HG02870 (cell line): ENCODE data around the gene DMRTA2.

ENCODE experiments used
- ATAC-seq: cut with Tn5 transposase; IDR thresholded peaks from one replicate; pipeline ENCODE4 v1.9.1; 2021; ENCODE audit warnings: mild to moderate bottlenecking, moderate library complexity; ENCODE audit not compliant: unreplicated experiment

DMRTA2 gene

DNA sequence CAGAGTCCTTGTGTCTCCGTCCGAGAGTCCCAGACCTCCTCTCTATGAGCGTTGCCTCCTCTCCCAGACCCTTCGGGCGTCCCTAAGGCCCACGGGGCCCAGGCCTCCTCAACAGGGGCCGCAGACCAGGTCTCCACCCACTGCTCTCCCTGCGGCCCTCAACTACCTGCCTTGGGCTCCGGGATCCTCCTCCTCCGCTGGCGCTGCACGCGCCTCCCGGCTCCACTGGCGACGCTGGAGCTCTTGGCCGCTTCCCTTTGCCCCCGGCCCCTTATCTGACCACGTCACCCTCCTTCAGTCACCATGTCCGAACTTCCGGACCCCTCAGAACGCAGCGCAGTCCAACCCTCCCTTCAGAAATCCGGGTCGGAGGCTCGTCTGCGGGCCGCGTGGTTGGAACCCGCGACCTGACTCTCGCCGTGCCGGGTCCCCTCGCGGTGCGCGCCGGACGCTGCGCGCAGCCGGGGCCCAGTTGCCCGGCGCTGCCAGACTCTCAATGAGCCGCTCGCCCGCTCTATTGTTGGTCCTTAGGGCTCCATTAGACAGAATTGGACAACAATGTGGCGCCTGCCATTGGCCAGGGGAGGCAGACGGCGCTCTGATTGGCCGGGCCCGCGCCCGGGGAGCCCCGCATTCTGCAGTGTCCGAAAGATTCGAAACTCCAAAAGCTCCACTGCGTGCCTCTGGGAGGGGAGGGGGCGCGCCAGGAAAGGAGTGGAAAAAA, at the start of gene DMRTA2:
DMRTA2 (minus strand) TSS at position 498 of the 724 bp plus-strand sequence. CDS start 1,907 bp downstream, outside the sequence.
- ATAC-seq, result no peak

DNA sequence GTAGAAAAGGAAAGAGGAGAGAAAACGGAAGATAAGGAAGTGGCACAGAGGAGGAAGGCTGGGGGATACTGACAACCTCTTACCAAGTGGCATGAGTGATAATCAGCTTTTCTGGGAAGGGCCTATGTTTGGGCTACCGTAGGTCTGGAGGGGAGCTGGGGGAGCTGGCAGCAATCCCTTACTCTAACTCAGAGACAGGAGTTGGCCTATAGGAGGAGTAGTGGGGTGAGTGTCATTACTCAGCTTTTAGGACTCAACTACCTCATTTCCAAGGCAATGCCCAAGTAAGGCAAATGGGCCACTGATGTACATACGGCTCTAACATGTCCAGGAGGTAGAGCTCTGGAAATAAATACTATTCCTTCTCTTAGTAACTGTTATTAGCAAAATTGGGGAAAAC, 48.7 kb upstream of the DMRTA2 start:
- no peak for ATAC-seq

DNA sequence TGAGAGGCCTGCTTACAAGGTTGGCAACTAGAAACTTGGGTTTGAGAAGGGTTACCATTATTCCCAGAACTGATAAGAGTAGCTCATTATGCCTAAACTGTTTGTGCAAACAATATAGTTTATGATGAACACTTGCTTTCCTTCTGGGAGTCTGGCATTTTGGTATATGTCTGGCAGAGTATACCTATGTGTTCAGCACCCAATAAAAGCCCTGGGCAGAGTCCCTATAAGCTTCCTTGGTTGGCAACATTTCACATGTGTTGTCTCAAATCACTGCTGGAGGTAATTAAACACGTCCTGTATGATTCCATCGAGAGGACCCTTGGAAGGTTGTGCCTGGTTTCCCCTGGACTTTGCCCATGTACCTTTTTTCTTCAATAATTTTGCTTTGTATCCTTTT, 39.7 kb upstream of the DMRTA2 start:
- no peak for ATAC-seq

DNA sequence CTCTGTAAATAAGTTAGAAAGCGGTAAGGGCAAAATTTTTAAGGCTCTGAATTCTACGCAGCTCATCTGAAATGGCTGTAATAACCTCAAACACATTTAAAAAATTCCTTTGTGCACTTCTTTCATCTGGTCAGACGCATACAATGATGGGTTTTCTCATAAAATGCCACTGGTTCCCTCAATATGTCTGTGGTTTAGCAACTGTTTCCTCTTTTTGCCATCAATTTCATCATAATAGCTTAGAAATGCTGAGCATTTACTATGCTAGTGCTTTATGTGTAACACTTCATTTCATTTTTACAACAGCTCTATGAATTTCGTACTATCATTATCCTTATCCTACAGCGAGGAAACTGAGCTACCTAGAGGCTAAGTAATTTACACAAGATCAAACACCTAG, 35.3 kb upstream of the DMRTA2 start:
- ATAC-seq, result no peak

DNA sequence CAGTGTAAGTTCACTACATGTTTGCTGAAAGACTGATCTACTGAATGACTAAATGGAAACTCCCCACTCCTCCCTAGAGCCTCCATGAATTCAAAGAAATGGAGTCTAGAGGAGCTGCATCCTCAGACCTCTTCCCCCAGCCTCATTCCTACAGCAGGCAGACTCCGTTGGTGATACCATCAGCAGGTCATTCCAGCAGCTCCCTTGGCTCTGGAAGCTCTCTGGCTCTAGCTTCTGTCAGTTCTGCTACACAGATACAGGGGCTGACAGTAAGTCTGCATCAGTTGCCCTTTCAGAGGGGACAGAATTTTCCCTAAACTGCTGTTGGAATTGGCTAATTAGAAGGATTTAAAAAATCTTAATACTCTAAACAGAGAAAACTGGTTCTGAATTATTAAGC, 31.7 kb upstream of the DMRTA2 start:
- ATAC-seq, result no peak

DNA sequence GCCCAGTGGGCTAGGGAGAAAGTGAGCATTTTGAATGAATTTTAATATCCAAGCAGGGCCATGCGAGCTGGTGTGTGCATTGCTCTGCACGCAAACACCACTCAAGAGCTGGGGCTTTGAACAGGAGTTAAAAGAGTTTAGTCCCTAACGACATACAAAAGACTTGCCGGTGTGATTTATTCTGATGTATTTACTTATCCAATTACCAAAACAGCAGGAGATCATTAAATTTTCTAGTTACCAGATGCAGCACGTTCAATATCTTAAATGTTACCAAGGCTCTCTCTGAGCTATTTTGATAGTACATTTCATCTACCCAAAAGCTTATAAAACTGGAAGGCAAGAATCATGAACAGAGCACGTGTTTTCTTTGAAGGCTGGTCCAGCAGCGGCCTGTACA, 30.0 kb upstream of the DMRTA2 start:
- no peak for ATAC-seq

DNA sequence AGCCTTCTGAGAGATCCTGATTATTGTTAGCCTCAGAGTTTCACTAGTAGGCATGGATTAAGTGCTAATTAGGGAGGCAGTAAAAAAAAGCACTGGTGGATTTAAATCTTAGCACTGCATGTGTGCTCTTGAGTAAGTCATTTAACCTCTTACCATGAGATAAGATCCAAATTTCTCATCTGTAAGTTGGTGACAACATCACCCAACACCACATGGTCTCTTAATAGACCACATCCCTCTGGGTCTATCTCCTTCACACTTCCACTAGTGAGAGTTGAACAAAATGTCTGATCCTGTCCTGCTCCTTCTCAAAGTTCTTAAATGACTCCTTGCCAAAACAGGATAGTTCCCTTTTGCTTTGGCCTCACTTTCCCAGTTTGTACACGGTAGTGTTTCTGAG, 29.5 kb upstream of the DMRTA2 start:
- ATAC-seq, result no peak

DNA sequence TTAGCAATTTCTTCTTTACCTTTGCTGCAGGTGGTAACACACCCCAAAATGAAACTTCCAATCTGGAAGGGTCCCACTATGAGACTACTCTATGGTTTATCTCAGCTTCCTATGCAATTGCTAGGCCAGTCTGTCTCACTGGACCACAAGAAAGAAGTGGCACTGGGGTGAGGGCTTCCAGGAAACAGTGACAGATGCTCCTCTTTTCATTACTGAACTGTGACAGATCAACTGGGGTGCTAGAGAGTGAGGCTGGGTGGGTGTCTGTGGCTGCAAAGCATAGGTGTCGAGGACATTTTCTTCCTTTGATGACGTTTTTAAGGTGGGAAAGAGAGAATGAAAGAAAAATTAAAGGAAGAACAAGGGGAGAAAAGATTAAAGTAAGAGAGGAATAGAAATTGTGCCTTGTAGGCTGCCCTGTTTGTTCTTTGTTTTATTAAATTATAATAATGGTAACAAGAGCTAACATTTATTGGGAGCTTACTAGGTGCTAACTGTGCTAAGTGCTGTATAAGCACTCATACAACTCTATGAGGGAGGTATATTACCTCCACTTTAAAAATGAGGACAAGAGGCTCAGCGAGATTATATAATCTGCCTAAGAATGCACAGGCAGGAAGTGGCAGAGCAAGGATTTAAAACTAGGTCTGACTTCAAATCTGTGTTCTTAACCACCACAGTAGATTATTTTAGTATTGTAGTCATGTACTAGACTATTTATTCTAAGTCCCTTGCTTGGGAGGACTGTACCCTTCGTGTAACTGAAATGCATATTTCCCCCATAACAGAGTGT, 27.8 kb upstream of the DMRTA2 start:
- no peak for ATAC-seq

DNA sequence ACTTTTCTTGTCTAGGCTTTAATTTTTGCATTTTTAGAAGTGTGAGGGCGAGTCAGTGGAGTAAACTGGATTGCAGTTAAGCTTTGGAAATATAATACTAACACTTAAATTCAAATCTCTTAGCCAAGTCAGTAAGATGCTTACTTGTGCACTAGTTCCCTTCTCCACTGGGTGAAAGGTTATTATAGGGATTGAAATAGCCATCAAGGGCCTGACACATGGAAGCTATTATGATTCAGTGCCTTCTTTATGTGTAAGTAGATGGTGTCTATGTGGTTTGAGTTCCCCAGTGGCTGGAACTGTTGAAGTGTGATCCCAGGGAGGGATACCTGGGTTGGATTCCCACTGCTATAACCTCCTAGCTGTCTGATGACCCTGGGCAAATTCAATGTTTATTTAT, 24.7 kb upstream of the DMRTA2 start:
- ATAC-seq, result no peak

DNA sequence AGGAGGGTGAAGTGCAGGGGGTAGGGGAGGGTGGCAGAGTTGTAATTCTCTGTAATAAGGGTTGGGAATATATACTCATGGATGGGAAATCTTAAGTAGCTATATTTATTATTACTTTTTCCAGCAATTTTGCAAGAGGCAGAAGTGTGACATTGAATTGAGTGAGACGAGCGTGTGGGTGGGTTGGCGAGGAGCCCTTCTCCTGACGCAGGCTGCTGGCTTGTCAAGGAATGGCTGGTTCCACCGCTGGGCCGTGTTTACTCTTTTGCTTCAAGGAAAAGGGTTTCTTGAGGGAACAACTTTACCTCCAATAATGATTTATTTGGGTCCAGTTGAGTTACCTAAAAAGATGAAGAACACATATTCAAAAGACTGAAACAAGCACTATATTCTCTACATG, 17.9 kb upstream of the DMRTA2 start:
- no peak for ATAC-seq

DNA sequence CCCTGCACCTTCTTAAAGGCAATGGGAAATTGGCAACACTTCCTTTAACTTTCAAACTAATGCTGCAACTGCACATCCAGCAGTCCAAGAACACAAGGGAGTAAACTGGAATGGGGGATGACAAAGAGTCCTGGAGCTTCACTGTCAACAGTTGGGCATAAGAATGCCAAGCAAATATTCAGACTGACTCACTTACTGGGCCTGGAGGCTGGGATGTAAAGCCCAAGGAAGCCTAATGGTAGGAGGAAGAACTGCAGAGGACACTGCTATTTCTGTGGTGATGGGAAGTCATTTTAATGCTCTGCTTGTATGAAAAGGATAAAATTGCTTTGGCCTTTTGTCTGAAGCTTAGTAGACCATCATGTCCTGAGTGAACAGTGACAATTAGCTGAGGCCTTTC, 15.7 kb upstream of the DMRTA2 start:
- ATAC-seq, result no peak

DNA sequence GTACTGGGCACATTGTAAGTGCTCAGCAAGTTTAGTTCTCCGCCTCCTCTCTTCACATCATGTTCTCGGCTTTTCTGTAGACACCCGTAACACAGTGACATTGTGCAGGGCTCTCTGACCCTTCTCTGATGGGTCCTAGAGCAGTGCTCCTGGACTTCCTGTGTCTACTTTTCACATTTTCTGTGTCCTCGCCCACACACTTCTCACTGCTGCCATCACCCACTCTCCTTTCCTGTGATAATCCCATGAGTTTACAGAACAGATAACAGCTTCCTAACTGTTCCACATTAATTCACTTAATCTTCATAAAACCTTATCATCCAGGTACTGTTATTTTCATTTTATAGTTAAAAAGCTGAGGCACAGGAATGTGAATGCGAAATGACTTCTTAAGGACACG, 13.2 kb upstream of the DMRTA2 start:
- no peak for ATAC-seq

DNA sequence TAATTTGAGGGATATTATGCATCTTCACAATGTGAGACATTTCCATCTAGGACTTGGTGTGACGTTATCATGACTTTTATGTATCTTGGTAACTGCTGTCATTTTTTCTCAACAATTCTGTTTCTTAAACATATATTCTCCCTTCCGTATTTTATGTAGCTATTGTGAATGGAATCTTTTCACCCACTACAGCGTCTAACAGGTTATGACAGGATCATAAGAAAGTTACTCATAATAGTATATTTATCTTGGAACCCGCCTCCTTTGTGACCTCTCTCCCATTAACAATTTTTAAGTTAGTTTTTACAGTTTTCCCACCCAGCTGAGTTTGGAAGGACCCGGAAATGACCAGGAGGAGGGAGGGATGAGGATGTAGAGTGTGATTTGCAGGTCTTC, 6.8 kb upstream of the DMRTA2 start:
- ATAC-seq, result no peak

DNA sequence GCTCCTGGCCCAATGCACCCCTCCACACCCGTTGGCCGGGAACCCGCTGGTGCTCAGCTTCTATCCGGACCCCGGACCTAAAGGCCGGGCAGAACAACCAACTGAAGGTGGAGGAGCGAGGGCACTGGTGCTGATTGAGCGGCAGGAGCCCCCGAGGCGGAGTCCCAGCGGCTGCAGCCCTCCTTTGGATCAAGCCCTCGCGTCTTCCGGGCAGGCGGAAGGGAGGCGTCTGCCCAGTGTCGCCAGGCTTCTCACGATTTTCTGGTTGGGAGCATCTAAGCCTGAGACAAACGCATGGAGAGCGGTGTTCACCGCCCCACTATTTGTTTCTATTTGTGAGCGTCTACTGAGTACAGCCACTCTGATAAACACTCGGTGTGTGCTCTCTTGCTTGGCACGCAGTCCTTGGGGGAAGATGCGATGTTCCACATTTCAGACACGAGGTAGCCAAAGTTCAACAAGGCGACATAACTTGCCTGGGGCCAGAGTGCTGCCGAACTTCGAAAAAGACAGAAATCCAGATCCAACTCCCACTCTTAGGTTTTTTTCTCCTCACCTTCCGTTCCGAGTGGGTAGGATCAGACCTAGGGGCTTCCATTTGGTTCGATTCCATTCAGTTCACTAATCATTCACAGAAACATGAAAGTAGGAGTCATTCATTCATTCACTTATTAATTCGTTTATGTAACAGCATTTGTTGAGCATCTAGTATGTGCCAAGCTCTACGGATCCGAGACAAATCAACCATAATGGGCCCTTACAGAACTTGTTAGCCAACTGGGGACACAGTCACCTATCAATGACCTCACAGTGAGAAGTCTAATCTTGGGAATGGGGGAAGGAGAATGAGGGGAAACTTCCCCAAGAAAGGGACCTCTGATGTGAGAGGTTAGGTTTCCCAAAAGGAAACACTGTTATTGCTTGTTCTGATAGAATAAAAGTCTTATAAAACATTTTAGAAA, 4.9 kb upstream of the DMRTA2 start:
- no peak for ATAC-seq

DNA sequence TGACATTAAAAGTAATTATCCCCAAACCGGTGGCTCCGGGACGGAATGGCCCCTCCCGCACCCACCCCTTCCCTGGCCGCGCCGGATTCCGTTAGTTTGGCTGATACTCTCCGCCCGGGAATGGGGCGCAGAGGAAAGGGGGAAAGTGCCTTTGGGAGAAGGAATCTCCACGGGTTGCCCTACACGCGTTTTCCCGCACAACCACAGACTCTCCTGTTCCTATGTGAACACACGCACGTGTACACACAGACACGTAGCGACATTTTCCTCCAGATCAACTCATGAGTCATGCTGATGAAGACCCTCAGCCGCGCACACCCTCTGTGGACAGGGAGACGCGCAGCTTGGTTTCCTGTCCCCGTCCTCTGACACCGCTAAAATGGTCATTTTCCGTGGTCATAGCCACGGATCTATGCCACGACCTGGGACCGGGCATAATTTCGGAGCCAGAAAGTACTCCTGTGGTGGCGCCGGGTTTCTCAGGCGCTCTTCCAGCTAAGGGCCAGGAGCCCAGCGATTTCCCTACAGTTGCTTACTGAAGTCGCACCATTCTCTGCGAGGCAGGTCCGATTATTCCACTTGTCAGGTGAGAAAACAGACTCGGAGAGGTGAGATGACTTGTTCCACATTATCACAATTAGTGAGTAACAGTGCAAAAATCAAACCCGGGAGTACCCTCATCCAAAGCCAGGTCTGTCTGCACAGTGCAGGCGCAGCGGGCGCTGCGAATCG, 4.0 kb upstream of the DMRTA2 start:
- no peak for ATAC-seq

DNA sequence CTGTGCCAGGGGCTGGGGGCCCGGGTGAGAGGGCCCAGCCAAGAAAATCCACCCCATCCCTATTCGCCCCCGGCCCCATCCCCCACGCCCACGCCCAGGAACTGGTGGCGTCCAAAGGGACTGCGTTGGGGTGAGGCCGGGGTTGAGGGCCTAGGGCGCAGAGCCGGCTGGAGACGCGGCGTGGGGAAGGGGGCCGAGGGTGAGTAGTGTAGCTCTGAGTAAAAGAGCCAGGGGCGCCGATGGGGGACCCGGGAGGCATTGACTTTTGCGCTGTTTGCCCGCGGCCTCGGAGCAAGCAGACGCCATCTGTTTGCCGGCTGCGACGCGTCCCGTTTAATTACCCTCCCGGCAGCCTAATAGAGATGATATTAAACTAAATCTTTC, 3.5 kb upstream of the DMRTA2 start:
- ATAC-seq, result no peak

DNA sequence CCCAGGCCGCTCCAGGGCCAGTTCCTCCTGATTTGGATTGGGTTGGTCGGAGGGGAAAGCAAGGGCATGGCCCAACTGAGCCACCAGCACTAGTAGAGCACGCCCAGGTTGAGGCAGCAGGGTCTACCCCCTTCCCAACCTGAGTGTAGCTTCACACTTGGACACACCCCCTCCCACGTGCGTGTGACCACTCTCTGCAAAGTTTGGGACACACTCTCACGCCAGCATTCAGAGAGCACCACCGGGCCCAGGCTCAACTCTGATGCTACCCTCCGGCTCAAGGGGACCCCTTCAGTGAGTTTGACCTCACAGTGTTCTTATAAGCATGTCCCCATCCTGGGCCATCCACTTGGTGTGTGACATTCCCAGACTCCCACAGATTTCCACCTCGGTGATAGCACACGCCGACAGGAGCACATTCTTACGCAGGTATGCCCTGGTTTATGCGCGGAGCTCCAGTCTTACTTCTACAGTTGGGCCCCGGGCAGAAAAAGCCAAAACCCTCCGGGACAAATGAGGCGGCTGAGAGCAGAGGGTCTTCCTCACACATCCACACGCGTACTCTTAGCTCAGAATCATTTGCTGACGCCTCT, 3.0 kb upstream of the DMRTA2 start:
- ATAC-seq, result no peak

DNA sequence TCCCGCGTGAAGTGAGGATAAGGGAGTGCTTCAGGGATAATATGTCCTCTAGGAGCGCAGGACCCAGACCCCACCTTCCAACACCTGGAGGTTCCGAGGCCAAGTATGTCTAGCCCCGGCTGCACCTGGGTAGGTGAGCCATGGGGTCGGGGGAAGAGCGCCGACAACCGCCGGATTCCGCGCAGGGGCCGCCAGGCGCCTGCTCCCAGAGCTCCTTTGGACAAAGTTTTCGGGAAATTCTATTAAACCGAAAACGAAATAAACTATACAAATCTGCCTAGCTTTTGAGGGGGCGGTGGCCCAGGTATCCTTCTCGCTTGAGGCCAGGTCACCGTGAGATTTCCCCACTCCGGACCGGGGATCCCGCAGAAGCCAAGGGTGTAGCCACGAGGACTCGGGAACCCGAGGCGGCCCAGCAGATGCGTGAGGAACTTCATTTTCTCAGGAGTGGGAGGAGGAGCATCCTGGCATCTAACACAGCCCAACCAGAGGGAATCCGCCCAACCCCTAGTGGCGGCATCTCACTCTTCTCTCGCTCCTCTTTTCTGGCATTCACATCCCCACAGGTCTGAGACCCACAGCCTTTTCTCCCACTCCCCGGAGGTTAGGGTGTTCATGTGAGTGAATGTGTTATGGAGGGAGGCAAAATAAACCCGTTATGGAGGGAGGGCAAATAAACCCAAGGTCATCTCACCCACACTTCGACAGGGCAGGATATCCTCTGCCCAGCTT, 2.3 kb upstream of the DMRTA2 start:
- ATAC-seq, result no peak

DNA sequence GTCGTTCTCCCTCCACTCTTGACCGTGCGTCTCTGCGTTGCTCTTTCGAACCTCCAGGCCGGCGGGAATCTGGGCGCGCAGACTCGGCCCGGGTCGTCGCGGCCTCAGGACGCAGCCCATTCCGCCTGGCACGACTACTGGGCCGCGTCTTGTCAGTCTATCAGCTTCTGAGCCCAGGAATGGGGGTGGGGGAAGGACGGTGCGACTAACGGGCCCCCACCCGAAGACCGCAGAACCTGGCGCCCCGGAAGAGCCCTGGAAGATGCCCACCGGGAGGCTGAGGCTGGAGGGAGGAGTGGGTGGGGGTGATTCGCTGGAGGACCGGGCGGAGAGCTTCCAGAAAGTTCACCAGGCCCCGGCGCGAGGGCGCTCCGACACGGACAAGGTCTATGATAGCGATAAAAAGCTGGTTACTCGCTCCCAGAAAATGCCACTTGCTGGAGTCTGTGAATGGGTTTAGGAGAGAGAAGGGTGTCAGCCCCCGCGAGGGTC, 1.7 kb upstream of the DMRTA2 start:
- no peak for ATAC-seq
